NB4 (cell line): ENCODE data around the gene CABCOCO1.

Experiments used
- MYC ChIP-seq: IDR thresholded peaks from 2 replicates; pipeline ENCODE4 v1.6.1; 2011; ENCODE audit warnings: low read depth, low read length
- POLR2A ChIP-seq: IDR thresholded peaks from 2 replicates; pipeline ENCODE4 v1.6.1; 2011; ENCODE audit warnings: mild to moderate bottlenecking; ENCODE audit not compliant: insufficient read length; ENCODE audit errors: extremely low read depth
- TF ChIP-seq, protein P1 (sequence below): IDR thresholded peaks from one replicate; pipeline ENCODE4 v1.5.1; 2012; ENCODE audit warnings: low read depth, low read length
- TF ChIP-seq, protein P2 (sequence below): IDR thresholded peaks from 2 replicates; pipeline ENCODE4 v1.6.1; 2011; ENCODE audit warnings: low read depth, low read length

DNA sequence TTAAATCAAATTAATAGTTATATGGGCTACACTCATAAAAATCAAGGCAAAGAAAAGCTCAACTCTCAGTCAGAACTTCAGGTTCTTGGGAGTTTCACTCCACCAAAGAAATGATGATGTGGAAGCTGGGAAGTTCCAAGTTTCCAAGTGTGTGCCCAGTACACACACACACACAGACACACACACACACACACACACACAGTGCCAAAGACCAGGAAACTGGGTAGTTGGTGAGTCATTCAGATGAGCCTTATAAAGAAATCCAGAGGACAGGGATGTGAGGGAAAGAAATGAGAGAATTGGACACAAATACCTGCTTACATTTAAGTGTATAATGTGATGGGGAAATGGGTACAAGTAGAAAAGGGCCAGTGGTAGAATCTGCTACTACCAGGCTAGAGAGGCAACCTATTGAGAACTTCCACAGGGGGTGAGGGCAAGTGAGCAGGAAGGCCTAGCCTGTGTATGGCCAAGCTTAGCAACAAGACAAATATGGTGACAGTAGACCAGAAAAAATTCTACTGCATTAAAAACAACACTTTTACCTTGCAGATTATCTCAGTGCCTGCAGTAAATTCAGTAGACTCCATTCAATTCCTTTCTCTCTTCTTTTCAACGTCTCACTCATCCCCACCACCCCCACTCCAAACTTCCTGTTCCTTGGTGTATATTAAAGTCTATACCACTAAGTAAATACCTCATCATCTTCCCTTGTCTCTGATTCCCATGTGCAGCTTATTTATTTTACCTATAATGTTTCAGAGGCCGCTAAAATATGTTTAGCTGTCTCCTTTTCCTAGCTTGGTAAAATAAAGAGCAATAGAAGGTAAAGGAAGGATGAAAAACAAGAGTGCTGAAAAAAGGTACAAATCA lies 95.0 kb downstream of the CABCOCO1 start:
- TF ChIP-seq, protein P1, sequence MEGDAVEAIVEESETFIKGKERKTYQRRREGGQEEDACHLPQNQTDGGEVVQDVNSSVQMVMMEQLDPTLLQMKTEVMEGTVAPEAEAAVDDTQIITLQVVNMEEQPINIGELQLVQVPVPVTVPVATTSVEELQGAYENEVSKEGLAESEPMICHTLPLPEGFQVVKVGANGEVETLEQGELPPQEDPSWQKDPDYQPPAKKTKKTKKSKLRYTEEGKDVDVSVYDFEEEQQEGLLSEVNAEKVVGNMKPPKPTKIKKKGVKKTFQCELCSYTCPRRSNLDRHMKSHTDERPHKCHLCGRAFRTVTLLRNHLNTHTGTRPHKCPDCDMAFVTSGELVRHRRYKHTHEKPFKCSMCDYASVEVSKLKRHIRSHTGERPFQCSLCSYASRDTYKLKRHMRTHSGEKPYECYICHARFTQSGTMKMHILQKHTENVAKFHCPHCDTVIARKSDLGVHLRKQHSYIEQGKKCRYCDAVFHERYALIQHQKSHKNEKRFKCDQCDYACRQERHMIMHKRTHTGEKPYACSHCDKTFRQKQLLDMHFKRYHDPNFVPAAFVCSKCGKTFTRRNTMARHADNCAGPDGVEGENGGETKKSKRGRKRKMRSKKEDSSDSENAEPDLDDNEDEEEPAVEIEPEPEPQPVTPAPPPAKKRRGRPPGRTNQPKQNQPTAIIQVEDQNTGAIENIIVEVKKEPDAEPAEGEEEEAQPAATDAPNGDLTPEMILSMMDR, result no peak
- TF ChIP-seq, protein P2, sequence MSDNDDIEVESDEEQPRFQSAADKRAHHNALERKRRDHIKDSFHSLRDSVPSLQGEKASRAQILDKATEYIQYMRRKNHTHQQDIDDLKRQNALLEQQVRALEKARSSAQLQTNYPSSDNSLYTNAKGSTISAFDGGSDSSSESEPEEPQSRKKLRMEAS, result no peak
- TF ChIP-seq POLR2A (no peak), MYC (no peak)
